Stimulated activated CD8-positive, alpha-beta memory T cell treated with anti-CD3 and anti-CD28 coated beads, Interleukin-4, amount 100 ng/mL, for 4 hours (primary cell): ENCODE data around the gene EPB41L1.

Experiments
- DNase-seq, 2 donors: peaks; one replicate each; pipeline ENCODE4 v3.0.0-alpha.2; 2020; ENCODE audit warnings: low read depth in 2 of 2, low spot score in 1 of 2

The EPB41L1 gene

DNA sequence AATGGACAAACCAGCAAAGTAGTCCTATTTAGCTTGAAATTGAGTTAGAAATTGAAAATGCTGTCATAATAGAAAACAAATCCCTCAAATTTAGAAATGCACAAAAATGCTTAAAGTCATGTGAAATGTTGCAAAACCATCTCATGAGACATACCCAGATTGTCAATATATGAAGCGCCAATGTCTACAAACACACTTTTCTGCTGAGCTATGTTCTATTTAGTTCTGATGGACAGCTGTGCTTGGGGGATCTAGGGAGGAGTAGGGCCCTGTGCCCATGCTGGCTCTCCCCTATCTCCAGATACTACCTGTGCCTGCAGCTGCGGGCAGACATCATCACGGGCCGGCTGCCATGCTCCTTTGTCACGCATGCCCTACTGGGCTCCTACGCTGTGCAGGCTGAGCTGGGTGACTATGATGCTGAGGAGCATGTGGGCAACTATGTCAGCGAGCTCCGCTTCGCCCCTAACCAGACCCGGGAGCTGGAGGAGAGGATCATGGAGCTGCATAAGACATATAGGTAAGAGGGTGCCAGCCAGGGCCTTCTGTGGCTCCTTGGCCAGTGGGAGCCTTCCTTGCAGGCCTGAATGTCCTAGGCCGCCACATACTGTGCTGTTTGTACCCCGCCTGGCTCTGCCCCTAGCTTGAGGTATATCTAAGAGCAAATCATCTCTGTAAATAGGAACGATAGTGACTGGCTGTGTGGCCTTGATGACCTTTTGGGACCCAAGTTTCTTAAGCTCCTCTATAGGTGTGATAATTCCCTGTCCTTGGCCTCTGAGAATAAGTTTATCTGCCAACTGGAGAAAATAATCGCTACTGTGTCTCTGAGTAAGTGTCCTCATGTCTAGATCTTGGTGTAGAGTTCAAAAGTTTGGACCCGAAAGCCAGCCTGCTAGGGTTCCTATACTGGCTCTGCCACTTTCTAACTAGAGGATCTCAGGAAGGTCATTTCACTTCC lies 30.6 kb downstream of the EPB41L1 start:
- no peak for DNase-seq

DNA sequence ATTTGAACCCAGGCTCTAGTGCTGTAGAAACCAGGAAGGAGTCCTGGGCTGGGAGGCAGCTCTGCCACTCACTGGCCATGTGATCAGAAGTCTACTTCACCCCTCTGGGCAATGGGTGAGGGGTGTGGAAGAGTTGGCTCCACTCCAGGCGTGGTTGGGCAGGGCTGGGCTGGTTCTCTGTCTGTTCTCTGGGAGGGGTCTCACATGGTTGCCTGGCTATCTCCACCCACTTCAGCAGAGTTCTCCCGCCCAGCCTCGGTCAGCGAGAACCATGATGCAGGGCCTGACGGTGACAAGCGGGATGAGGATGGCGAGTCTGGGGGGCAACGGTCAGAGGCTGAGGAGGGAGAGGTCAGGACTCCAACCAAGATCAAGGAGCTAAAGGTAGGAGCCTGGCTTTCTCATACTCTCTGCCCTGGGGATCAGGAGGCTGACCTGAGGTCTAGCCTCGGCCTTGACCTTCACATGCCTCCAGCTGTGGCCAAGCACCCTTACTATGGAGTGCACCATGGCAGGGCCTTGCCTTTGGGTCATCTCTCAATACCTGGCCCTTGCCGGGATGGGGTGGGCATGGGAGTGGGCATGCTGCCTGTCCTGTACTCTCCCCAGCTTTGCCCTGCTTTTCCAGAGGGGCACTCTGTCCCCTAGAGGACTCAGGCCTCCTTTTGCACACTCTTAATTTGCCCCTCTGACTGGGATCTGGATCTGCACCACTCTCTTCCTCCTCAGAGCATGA lies 39.6 kb downstream of the EPB41L1 start:
- no peak for DNase-seq

GRCh38 chr20:36196676-36197075 lies 42.1 kb downstream of the EPB41L1 start:
- no peak for DNase-seq

DNA sequence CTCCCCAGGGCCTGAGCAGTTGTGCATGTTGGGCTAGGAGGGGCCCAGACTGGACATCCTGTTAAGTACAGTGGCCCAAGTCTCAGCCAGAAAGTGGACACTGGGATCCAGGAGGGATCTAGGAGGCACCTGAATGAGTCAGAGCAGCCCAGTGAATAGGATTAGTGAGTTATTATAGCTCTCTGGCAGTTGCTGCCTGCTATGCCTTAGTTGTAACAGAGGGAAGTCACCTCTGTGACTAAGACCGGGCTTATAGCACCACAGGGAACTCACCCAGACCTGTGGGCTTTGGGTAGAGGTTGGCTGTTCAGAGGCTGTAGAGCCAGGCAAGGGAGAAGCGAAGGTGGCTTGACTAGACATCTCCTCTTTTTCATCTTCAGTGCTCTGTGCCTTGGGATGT lies 42.7 kb downstream of the EPB41L1 start:
- no peak for DNase-seq

GRCh38 chr20:36199345-36200257 lies 45.1 kb downstream of the EPB41L1 start:
- DNase-seq: peak; percentile 46 to 61

DNA sequence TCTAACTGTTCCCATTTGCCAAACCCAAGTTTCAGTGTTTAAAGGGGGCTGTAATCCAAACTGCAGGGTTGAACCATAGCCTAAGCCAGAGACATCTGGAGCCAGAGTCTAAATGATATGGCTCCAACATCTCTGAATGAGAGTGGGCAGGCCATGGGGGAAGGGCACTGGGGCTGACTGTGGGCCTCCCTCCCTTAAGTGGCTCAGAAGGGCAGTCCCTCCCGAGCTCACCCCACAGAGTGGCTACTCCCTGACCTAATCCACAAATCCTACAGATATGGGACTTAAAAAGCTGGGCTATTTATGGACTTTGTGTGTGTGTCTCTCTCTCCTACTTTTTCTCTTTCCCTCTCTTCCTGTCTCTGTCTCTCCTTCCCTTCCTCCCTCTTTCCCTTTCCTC lies 45.9 kb downstream of the EPB41L1 start:
- DNase-seq: no peak

DNA sequence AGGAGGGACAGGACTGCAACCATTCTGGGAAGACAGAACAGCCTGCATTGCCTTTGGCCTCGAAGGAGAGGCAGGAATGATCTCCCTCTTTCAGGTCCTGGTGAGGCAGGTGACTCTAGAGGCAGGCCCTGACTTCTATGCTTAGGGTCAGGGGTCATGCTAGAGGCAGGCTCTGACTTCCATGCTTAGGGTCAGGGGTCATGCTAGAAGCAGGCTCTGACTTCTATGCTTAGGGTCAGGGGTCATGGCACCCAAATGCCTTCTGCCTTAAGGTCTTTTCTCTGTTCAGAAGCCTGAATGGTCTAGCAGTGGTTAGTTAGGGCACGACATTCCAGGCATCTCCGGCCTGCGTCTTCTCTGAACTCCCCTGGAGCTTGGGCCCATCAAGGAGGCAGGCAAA lies 46.7 kb downstream of the EPB41L1 start:
- DNase-seq: no peak

DNA sequence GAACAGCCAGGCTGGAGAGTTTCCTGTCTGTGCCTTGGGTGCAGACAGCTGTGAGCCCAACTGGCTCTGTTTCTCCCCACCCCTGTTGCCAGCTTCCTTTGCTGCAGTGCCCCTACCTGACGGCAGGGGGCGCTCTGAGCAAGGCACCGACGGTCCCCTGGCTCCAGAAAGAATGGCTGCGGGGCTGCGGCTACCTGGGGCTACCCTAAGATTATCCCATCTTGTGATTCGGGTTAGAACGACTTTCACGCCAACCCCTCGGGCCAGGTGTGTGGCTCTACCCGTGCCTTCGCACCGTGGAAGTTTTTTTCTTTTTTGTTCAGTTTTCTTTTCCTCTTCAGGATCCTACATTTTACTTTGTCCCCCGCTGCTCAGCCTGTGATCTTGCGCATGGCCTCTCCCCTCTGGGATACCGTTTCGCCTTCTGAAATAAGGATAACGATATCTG lies 48.4 kb downstream of the EPB41L1 start:
- peak; percentile 39 to 63 for DNase-seq

DNA sequence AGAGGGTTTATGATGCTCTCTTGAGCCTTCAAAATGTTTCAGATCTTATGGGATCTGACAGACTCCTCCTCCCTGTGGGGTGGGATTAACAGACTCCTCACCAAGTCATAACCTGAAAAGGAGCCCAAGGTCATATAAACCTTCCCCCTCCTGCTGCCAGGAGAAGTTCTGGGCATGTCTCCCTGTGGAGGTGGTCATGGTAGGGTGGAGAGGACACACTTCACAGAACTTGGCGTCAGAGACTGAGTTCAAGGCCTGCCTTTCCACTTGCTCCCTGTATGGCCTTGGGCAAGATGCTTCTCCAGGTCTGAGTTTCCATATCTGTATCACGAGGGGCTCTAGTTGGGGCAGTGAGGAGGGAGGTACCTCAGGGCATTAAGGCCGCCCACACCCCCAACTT lies 49.3 kb downstream of the EPB41L1 start:
- DNase-seq: no peak

GRCh38 chr20:36205026-36205425 lies 50.5 kb downstream of the EPB41L1 start:
- DNase-seq: no peak

- no peak for DNase-seq
Observed at GRCh38 chr20:36206068-36206467, 51.5 kb downstream of the EPB41L1 start.

- DNase-seq: no peak
Observed at GRCh38 chr20:36206641-36207040, 52.1 kb downstream of the EPB41L1 start.

DNA sequence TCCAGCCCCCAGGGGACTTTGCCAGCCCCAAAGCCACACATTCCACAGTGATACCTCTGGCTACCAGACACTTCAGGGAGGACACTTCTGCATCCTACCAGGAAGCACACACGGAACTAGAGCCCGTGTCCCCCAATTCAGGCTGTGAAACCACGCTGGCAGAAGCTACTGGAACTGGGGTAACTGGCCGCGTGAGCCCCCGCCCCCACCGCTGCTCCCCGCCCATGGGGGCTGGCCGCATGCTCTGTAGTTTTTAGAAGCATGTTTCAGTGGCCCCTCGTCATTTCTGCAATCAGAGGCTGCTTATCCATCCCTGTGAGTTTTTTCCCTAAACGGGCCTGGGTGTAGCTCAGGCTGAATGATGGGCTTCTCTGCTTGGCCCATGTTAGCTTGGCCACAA lies 53.1 kb downstream of the EPB41L1 start:
- no peak for DNase-seq

GRCh38 chr20:36208257-36208656 lies 53.7 kb downstream of the EPB41L1 start:
- DNase-seq: no peak

DNA sequence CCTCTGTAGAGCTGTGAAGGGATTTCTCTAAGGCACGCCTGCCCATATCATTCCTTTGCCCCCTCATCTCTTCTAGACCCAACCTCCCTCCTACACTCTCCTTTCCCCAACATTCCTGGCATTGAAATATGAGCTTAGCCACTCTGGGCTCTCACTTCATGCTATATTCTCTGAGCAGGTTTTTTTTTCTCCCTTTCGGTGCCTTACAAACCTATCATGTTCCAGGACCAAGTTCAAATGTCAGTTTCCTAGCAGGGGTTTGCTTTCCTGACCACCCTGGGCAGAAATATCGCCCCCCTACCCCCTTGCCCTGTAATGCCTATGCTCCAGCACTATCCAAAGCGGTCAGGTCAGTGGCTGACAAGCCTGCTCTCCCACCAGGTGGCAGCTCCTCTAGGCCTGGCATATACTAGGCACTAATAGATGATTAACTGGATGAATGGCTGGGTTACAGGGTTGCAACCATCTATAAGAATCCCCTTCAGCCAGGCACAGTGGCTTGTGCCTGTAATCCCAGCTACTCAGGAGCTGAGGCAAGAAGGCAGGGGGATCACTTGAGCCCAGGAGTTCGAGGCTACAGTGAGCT lies 56.0 kb downstream of the EPB41L1 start:
- no peak for DNase-seq

- DNase-seq: no peak
Observed at GRCh38 chr20:36213362-36213761, 58.8 kb downstream of the EPB41L1 start.

- DNase-seq: no peak
Observed at GRCh38 chr20:36214684-36215256, 60.2 kb downstream of the EPB41L1 start.

- no peak for DNase-seq
Observed at GRCh38 chr20:36215778-36216177, 61.2 kb downstream of the EPB41L1 start.

- DNase-seq: no peak
Observed at GRCh38 chr20:36216314-36217025, 61.9 kb downstream of the EPB41L1 start.

DNA sequence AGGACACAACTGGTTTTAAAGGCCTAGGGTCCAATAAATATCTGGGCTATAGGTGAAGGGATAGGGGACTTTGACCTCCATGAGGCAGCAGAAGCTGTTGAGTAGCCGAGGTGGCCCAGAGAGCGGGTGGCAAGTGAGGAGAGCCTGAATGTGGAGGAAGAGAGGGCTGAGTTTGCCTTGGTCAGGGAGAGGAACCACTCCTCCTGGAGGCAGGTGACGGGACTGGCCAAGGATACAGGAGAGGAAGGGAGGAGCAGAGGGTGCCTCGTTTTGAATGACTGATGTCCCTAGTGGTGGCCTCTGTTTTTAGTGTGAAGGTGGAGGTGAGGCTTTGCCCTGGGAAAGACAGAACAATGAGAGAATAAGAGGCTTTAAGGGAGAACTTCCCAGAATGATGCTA lies 62.7 kb downstream of the EPB41L1 start:
- no peak for DNase-seq
